K562 (cell line): ENCODE results near the gene EIF2S3. TPM values are rescaled to one million over a fixed set of nuclear protein-coding genes. Genes with fewer than 3 reads are reported as not detected.
A peak's percentile ranks its signal among the peaks of the same experiment; 100 is the strongest.

Source experiments
- BRD4 ChIP-seq: fragments of 200-600 bp; sonication (generic); IDR thresholded peaks from 2 replicates; pipeline ENCODE4 v1.6.1; 2017; ENCODE audit warnings: inconsistent platforms
- HCFC1 ChIP-seq: IDR thresholded peaks from 2 replicates; pipeline ENCODE4 v1.6.1; 2012; ENCODE audit warnings: low read depth, low read length, improper control_type of control experiment
- KDM1A ChIP-seq, 2 experiments: fragments of 450-650 bp; IDR thresholded peaks; 2 replicates each; pipeline ENCODE4 v1.6.1; 2016; ENCODE audit warnings: mild to moderate bottlenecking in 2 of 2
- MCM3 ChIP-seq: fragments of 450-650 bp; IDR thresholded peaks from 2 replicates; pipeline ENCODE4 v1.6.1; 2016
- MED1 ChIP-seq: sonication (generic); formaldehyde crosslinking; IDR thresholded peaks from 2 replicates; pipeline ENCODE4 v1.8.1; 2023; ENCODE audit warnings: missing genetic modification reagents, borderline replicate concordance
- MYNN ChIP-seq, 2 experiments: sonication (generic); formaldehyde crosslinking in 1 of 2; IDR thresholded peaks; 2 replicates each; pipeline versions ENCODE4 v1.5.0 to v1.6.1; 2016 to 2020; ENCODE audit warnings: antibody characterized with exemption in 1 of 2, missing genetic modification reagents in 1 of 2
- POLR2B ChIP-seq: fragments of 450-650 bp; IDR thresholded peaks from 2 replicates; pipeline ENCODE4 v1.6.1; 2018; ENCODE audit warnings: low read depth; ENCODE audit not compliant: partially characterized antibody
- RAD21 ChIP-seq, 2 experiments: fragments of 250-450 bp in 1 of 2; fragments of 450-650 bp in 1 of 2; sonication (Bioruptor Pico) in 1 of 2; formaldehyde crosslinking in 1 of 2; IDR thresholded peaks in 1 of 2; conservative IDR thresholded peaks in 1 of 2; 2 replicates each; pipeline versions ENCODE4 v1.4.0 to v1.8.0; 2020 to 2022; ENCODE audit warnings: mild to moderate bottlenecking in 2 of 2, moderate library complexity in 1 of 2
- RBM14 ChIP-seq: fragments of 200-400 bp; formaldehyde crosslinking; IDR thresholded peaks from 2 replicates; pipeline ENCODE4 v1.6.1; 2018; ENCODE audit warnings: low read depth, mild to moderate bottlenecking, low read length, moderate library complexity, borderline replicate concordance; ENCODE audit not compliant: insufficient read depth
- SMARCA5 ChIP-seq: fragments of 450-650 bp; IDR thresholded peaks from 2 replicates; pipeline ENCODE4 v1.6.1; 2016
- TAF7 ChIP-seq: fragments of 450-650 bp; IDR thresholded peaks from 2 replicates; pipeline ENCODE4 v1.6.1; 2016; ENCODE audit warnings: missing genetic modification characterization, missing compliant biosample characterization
- TEAD1 ChIP-seq, 2 experiments: fragments of 450-650 bp in 1 of 2; sonication (generic) in 1 of 2; formaldehyde crosslinking; IDR thresholded peaks; 2 replicates each; pipeline versions ENCODE4 v1.4.0 to v1.8.0; 2020 to 2022; ENCODE audit warnings: mild to moderate bottlenecking in 2 of 2, missing genetic modification reagents in 1 of 2
- ZNF3 ChIP-seq: fragments of 250-450 bp; sonication (Bioruptor Pico); IDR thresholded peaks from 2 replicates; pipeline ENCODE4 v1.5.0; 2021; ENCODE audit warnings: mild to moderate bottlenecking, moderate library complexity
- ZSCAN32 ChIP-seq: fragments of 450-650 bp; formaldehyde crosslinking; IDR thresholded peaks from 2 replicates; pipeline ENCODE4 v1.4.0; 2020; ENCODE audit warnings: mild to moderate bottlenecking, moderate library complexity
- polyA plus RNA-seq, 8 experiments: library from polyadenylated mRNA; depleted of rRNA in 4 of 8; stranded (reverse) in 5 of 8; unstranded in 3 of 8; fragments of >200 nt; fragmentation: Nextera tagmentation in 2 of 8; fragmentation: Illumina TruSeq in 1 of 8; extraction: Ambion mirVana in 2 of 8; extraction: Trizol in 1 of 8; gene quantifications; 2 replicates each; pipeline versions ENCODE4 v1.2.1 to v1.2.3, GENCODE V29; 2011 to 2014; ENCODE audit warnings: inconsistent platforms in 1 of 8, missing spikeins in 1 of 8
- total RNA-seq, 7 experiments: library from RNA; depleted of rRNA in 6 of 7; stranded (reverse); fragments of >200 nt in 6 of 7; fragmentation: Illumina TruSeq in 2 of 7; extraction: Trizol in 2 of 7; gene quantifications; 2 replicates each; pipeline versions ENCODE4 v1.2.1 to v1.2.3, GENCODE V29; 2011 to 2021; ENCODE audit warnings: low replicate concordance in 1 of 7
- TF ChIP-seq, protein P1 (sequence below): sonication (generic); formaldehyde crosslinking; IDR thresholded peaks from 2 replicates; pipeline ENCODE4 v1.8.0; 2023; ENCODE audit warnings: missing genetic modification reagents, mild to moderate bottlenecking, borderline replicate concordance
- TF ChIP-seq, protein P2 (sequence below), 2 experiments: fragments of 450-650 bp in 1 of 2; IDR thresholded peaks; 2 replicates each; pipeline ENCODE4 v1.6.1; 2011 to 2017; ENCODE audit warnings: low read depth in 2 of 2, antibody characterized with exemption in 1 of 2, borderline replicate concordance in 1 of 2, low read length in 1 of 2, mild to moderate bottlenecking in 1 of 2, mixed read lengths in 1 of 2; ENCODE audit not compliant: control insufficient read depth in 1 of 2
- TF ChIP-seq, protein P3 (sequence below): sonication (generic); formaldehyde crosslinking; IDR thresholded peaks from 2 replicates; pipeline ENCODE4 v1.8.0; 2022; ENCODE audit warnings: mild to moderate bottlenecking, low read depth, missing genetic modification reagents

Gene EIF2S3
- total and polyA plus RNA-seq, 9 of the 15 experiments (the other 6 are each of a cell fraction or from before 2014, with no cell fraction given), result 148 to 439 (median 275) TPM

DNA sequence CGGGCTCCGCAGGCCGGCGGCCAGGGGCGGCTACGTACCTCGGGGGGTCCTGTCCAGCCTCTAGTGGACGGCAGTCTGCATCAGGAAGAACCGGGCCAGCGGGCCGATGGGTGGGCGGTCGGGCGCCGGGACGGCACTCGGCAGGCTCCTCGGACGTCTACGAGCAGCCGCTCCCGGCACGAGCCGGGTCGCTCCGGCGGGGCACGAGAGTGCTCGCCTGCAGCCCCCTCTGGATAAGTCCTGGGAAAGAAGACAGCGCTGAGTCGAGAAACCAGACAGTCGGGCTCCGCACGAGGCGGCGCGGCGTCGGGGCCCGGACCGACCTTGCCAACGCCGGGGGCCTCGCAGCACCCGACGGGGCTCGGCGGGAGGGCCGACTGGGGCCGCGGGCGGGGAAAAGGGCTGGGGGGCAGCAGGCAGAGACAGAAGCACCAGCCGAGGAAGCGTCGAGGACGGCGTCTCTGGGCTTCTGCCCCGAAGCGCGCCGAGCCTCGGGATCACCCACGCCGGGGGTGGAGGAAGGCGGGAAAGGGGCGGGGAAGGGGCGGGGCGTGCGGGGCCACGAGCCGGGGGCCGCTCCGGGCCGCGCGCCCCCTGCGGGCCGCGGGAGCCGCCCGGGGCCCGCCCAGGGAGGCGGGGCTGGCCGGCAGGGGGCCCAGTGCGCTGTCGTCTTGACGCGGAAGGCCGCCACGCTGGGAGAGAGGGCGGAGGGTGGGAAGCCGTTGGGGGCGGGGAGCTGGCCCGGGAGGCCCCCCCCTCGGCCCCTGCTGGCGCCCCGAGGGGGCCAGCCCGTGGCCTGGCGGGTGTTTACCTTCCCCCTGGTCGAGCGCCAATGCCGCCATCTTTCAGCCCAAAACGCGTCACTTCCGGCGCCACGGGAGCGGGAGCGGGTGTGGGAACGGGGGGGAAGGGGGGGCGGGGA lies 29.7 kb upstream of the EIF2S3 start (continued):
- TF ChIP-seq, protein P1, sequence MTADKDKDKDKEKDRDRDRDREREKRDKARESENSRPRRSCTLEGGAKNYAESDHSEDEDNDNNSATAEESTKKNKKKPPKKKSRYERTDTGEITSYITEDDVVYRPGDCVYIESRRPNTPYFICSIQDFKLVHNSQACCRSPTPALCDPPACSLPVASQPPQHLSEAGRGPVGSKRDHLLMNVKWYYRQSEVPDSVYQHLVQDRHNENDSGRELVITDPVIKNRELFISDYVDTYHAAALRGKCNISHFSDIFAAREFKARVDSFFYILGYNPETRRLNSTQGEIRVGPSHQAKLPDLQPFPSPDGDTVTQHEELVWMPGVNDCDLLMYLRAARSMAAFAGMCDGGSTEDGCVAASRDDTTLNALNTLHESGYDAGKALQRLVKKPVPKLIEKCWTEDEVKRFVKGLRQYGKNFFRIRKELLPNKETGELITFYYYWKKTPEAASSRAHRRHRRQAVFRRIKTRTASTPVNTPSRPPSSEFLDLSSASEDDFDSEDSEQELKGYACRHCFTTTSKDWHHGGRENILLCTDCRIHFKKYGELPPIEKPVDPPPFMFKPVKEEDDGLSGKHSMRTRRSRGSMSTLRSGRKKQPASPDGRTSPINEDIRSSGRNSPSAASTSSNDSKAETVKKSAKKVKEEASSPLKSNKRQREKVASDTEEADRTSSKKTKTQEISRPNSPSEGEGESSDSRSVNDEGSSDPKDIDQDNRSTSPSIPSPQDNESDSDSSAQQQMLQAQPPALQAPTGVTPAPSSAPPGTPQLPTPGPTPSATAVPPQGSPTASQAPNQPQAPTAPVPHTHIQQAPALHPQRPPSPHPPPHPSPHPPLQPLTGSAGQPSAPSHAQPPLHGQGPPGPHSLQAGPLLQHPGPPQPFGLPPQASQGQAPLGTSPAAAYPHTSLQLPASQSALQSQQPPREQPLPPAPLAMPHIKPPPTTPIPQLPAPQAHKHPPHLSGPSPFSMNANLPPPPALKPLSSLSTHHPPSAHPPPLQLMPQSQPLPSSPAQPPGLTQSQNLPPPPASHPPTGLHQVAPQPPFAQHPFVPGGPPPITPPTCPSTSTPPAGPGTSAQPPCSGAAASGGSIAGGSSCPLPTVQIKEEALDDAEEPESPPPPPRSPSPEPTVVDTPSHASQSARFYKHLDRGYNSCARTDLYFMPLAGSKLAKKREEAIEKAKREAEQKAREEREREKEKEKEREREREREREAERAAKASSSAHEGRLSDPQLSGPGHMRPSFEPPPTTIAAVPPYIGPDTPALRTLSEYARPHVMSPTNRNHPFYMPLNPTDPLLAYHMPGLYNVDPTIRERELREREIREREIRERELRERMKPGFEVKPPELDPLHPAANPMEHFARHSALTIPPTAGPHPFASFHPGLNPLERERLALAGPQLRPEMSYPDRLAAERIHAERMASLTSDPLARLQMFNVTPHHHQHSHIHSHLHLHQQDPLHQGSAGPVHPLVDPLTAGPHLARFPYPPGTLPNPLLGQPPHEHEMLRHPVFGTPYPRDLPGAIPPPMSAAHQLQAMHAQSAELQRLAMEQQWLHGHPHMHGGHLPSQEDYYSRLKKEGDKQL, result no peak
- 0 out of 2 replicates have a peak, but pooled peaks have one; percentile 33 for TF ChIP-seq RBM14
- no peak for TF ChIP-seq ZSCAN32 (CRISPR knock-in tag)
- TF ChIP-seq KDM1A (IDR thresholded peaks at IDR 0.05), result no peak
- no peak for TF ChIP-seq TAF7 (tag)
- peak; percentile 37 for TF ChIP-seq POLR2B
- no peak; a peak in 1 of 4 replicates for TF ChIP-seq RAD21 (CRISPR knock-in tag; conservative IDR thresholded peaks at IDR 0.05 in 1 of 2, IDR thresholded peaks at IDR 0.05 in 1 of 2)
- no peak for TF ChIP-seq MYNN (IDR thresholded peaks at IDR 0.05)
- TF ChIP-seq MYNN (CRISPR knock-in tag; IDR thresholded peaks at IDR 0.05), result no peak
- TF ChIP-seq BRD4, result no peak
- no peak for TF ChIP-seq MCM3
- no peak for TF ChIP-seq ZNF3
- no peak; the same call in 1 of the 2 replicates for TF ChIP-seq MED1
- TF ChIP-seq, protein P2, sequence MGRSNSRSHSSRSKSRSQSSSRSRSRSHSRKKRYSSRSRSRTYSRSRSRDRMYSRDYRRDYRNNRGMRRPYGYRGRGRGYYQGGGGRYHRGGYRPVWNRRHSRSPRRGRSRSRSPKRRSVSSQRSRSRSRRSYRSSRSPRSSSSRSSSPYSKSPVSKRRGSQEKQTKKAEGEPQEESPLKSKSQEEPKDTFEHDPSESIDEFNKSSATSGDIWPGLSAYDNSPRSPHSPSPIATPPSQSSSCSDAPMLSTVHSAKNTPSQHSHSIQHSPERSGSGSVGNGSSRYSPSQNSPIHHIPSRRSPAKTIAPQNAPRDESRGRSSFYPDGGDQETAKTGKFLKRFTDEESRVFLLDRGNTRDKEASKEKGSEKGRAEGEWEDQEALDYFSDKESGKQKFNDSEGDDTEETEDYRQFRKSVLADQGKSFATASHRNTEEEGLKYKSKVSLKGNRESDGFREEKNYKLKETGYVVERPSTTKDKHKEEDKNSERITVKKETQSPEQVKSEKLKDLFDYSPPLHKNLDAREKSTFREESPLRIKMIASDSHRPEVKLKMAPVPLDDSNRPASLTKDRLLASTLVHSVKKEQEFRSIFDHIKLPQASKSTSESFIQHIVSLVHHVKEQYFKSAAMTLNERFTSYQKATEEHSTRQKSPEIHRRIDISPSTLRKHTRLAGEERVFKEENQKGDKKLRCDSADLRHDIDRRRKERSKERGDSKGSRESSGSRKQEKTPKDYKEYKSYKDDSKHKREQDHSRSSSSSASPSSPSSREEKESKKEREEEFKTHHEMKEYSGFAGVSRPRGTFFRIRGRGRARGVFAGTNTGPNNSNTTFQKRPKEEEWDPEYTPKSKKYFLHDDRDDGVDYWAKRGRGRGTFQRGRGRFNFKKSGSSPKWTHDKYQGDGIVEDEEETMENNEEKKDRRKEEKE (IDR thresholded peaks at IDR 0.05; ENCODE audit: borderline replicate concordance in 1 of 2, control insufficient read depth in 1 of 2, low read depth in 2 of 2, low read length in 1 of 2), result no peak
- TF ChIP-seq HCFC1, result no peak; the same call in 1 of the 2 replicates
- no peak; a peak in 1 of 4 replicates for TF ChIP-seq TEAD1 (CRISPR knock-in tag; IDR thresholded peaks at IDR 0.05)
- no peak for TF ChIP-seq SMARCA5
- TF ChIP-seq, protein P3, sequence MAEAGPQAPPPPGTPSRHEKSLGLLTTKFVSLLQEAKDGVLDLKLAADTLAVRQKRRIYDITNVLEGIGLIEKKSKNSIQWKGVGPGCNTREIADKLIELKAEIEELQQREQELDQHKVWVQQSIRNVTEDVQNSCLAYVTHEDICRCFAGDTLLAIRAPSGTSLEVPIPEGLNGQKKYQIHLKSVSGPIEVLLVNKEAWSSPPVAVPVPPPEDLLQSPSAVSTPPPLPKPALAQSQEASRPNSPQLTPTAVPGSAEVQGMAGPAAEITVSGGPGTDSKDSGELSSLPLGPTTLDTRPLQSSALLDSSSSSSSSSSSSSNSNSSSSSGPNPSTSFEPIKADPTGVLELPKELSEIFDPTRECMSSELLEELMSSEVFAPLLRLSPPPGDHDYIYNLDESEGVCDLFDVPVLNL (CRISPR knock-in tag), result no peak
